Measurements from ENCODE around the gene AKT3.

Gene AKT3

GRCh38 chr1:243459059-243459458, 391.0 kb downstream of the AKT3 start:
- no peak overlapping the region for H3K27ac ChIP-seq (ENCODE audit: insufficient read depth, low read length, poor library complexity, severe bottlenecking)

GRCh38 chr1:243457363-243457982, 392.6 kb downstream of the AKT3 start:
- Histone ChIP-seq H3K4me3 (ENCODE audit: insufficient read depth, low read depth, low read length, poor library complexity, severe bottlenecking) (no peak overlapping the region), H3K4me1 (ENCODE audit: control insufficient read depth, insufficient read depth, low read length, poor library complexity, severe bottlenecking) (no peaks in the 10 kb centered on the region), H3K36me3 (ENCODE audit: control insufficient read depth, insufficient read depth, low read length) (no peaks in the 10 kb centered on the region), H3K9me3 (ENCODE audit: control insufficient read depth, low read length) (no peaks in the 10 kb centered on the region), H3K27me3 (replicated peaks; ENCODE audit: control insufficient read depth, insufficient read depth, low read length, poor library complexity, severe bottlenecking) (no peaks in the 10 kb centered on the region), H3K27ac (ENCODE audit: insufficient read depth, low read length, poor library complexity, severe bottlenecking) (no peak overlapping the region)
- no peak for DNase-seq

More at GRCh38 chr1:243459059-243459458, 391.0 kb downstream of the AKT3 start:
- no peak for DNase-seq
- no peaks in the 10 kb centered on the region for H3K27me3 ChIP-seq (replicated peaks; ENCODE audit: control insufficient read depth, insufficient read depth, low read length, poor library complexity, severe bottlenecking)
- H3K4me1 ChIP-seq (ENCODE audit: control insufficient read depth, insufficient read depth, low read length, poor library complexity, severe bottlenecking) = no peaks in the 10 kb centered on the region
- H3K4me3 ChIP-seq (ENCODE audit: insufficient read depth, low read depth, low read length, poor library complexity, severe bottlenecking) = no peak overlapping the region
- no peaks in the 10 kb centered on the region for H3K36me3 ChIP-seq (ENCODE audit: control insufficient read depth, insufficient read depth, low read length)
- no peaks in the 10 kb centered on the region for H3K9me3 ChIP-seq (ENCODE audit: control insufficient read depth, low read length)

- Histone ChIP-seq H3K9me3 (ENCODE audit: control insufficient read depth, low read length) (no peaks in the 10 kb centered on the region), H3K27ac (ENCODE audit: insufficient read depth, low read length, poor library complexity, severe bottlenecking) (no peak overlapping the region), H3K27me3 (replicated peaks; ENCODE audit: control insufficient read depth, insufficient read depth, low read length, poor library complexity, severe bottlenecking) (no peaks in the 10 kb centered on the region), H3K36me3 (ENCODE audit: control insufficient read depth, insufficient read depth, low read length) (no peaks in the 10 kb centered on the region), H3K4me1 (ENCODE audit: control insufficient read depth, insufficient read depth, low read length, poor library complexity, severe bottlenecking) (no peaks in the 10 kb centered on the region), H3K4me3 (ENCODE audit: insufficient read depth, low read depth, low read length, poor library complexity, severe bottlenecking) (no peak overlapping the region)
- no peak for DNase-seq
These were observed 394.0 kb downstream of the AKT3 start for GRCh38 chr1:243455760-243456651.

GRCh38 chr1:243454328-243454997, 395.6 kb downstream of the AKT3 start:
- Histone ChIP-seq H3K36me3 (ENCODE audit: control insufficient read depth, insufficient read depth, low read length) (no peaks in the 10 kb centered on the region), H3K27me3 (replicated peaks; ENCODE audit: control insufficient read depth, insufficient read depth, low read length, poor library complexity, severe bottlenecking) (no peaks in the 10 kb centered on the region)

GRCh38 chr1:243452092-243452491, 398.0 kb downstream of the AKT3 start:
- DNase-seq = no peak
- H3K4me3 ChIP-seq (ENCODE audit: insufficient read depth, low read depth, low read length, poor library complexity, severe bottlenecking) = no peak overlapping the region
- H3K27ac ChIP-seq (ENCODE audit: insufficient read depth, low read length, poor library complexity, severe bottlenecking) = no peak overlapping the region
- no peaks in the 10 kb centered on the region for H3K27me3 ChIP-seq (replicated peaks; ENCODE audit: control insufficient read depth, insufficient read depth, low read length, poor library complexity, severe bottlenecking)
- H3K36me3 ChIP-seq (ENCODE audit: control insufficient read depth, insufficient read depth, low read length) = no peaks in the 10 kb centered on the region
- H3K4me1 ChIP-seq (ENCODE audit: control insufficient read depth, insufficient read depth, low read length, poor library complexity, severe bottlenecking) = no peaks in the 10 kb centered on the region
- no peaks in the 10 kb centered on the region for H3K9me3 ChIP-seq (ENCODE audit: control insufficient read depth, low read length)

More at GRCh38 chr1:243454328-243454997, 395.6 kb downstream of the AKT3 start:
- Histone ChIP-seq H3K4me1 (ENCODE audit: control insufficient read depth, insufficient read depth, low read length, poor library complexity, severe bottlenecking) (no peaks in the 10 kb centered on the region), H3K9me3 (ENCODE audit: control insufficient read depth, low read length) (no peaks in the 10 kb centered on the region), H3K27ac (ENCODE audit: insufficient read depth, low read length, poor library complexity, severe bottlenecking) (no peak overlapping the region), H3K4me3 (ENCODE audit: insufficient read depth, low read depth, low read length, poor library complexity, severe bottlenecking) (no peak overlapping the region)
- no peak for DNase-seq

GRCh38 chr1:243449373-243449772, 400.7 kb downstream of the AKT3 start:
- no peaks in the 10 kb centered on the region for H3K27me3 ChIP-seq (replicated peaks; ENCODE audit: control insufficient read depth, insufficient read depth, low read length, poor library complexity, severe bottlenecking)
- DNase-seq = no peak
- no peaks in the 10 kb centered on the region for H3K36me3 ChIP-seq (ENCODE audit: control insufficient read depth, insufficient read depth, low read length)
- H3K4me3 ChIP-seq (ENCODE audit: insufficient read depth, low read depth, low read length, poor library complexity, severe bottlenecking) = no peak overlapping the region
- H3K4me1 ChIP-seq (ENCODE audit: control insufficient read depth, insufficient read depth, low read length, poor library complexity, severe bottlenecking) = no peaks in the 10 kb centered on the region
- H3K9me3 ChIP-seq (ENCODE audit: control insufficient read depth, low read length) = no peaks in the 10 kb centered on the region
- no peak overlapping the region for H3K27ac ChIP-seq (ENCODE audit: insufficient read depth, low read length, poor library complexity, severe bottlenecking)

- no peaks in the 10 kb centered on the region for H3K27me3 ChIP-seq (replicated peaks; ENCODE audit: control insufficient read depth, insufficient read depth, low read length, poor library complexity, severe bottlenecking)
- no peaks in the 10 kb centered on the region for H3K36me3 ChIP-seq (ENCODE audit: control insufficient read depth, insufficient read depth, low read length)
- H3K9me3 ChIP-seq (ENCODE audit: control insufficient read depth, low read length) = no peaks in the 10 kb centered on the region
- no peak overlapping the region for H3K27ac ChIP-seq (ENCODE audit: insufficient read depth, low read length, poor library complexity, severe bottlenecking)
- no peak for DNase-seq
- H3K4me1 ChIP-seq (ENCODE audit: control insufficient read depth, insufficient read depth, low read length, poor library complexity, severe bottlenecking) = no peaks in the 10 kb centered on the region
- no peak overlapping the region for H3K4me3 ChIP-seq (ENCODE audit: insufficient read depth, low read depth, low read length, poor library complexity, severe bottlenecking)
These were observed 402.2 kb downstream of the AKT3 start for GRCh38 chr1:243447844-243448243.

GRCh38 chr1:243447347-243447746, 402.7 kb downstream of the AKT3 start:
- no peak overlapping the region for H3K4me3 ChIP-seq (ENCODE audit: insufficient read depth, low read depth, low read length, poor library complexity, severe bottlenecking)
- H3K4me1 ChIP-seq (ENCODE audit: control insufficient read depth, insufficient read depth, low read length, poor library complexity, severe bottlenecking) = no peaks in the 10 kb centered on the region
- H3K27me3 ChIP-seq (replicated peaks; ENCODE audit: control insufficient read depth, insufficient read depth, low read length, poor library complexity, severe bottlenecking) = no peaks in the 10 kb centered on the region
- no peak overlapping the region for H3K27ac ChIP-seq (ENCODE audit: insufficient read depth, low read length, poor library complexity, severe bottlenecking)
- DNase-seq = no peak
- H3K9me3 ChIP-seq (ENCODE audit: control insufficient read depth, low read length) = no peaks in the 10 kb centered on the region
- no peaks in the 10 kb centered on the region for H3K36me3 ChIP-seq (ENCODE audit: control insufficient read depth, insufficient read depth, low read length)

- Histone ChIP-seq H3K36me3 (ENCODE audit: control insufficient read depth, insufficient read depth, low read length) (no peaks in the 10 kb centered on the region), H3K27ac (ENCODE audit: insufficient read depth, low read length, poor library complexity, severe bottlenecking) (no peak overlapping the region), H3K9me3 (ENCODE audit: control insufficient read depth, low read length) (no peaks in the 10 kb centered on the region), H3K4me3 (ENCODE audit: insufficient read depth, low read depth, low read length, poor library complexity, severe bottlenecking) (no peak overlapping the region), H3K4me1 (ENCODE audit: control insufficient read depth, insufficient read depth, low read length, poor library complexity, severe bottlenecking) (no peaks in the 10 kb centered on the region), H3K27me3 (replicated peaks; ENCODE audit: control insufficient read depth, insufficient read depth, low read length, poor library complexity, severe bottlenecking) (no peaks in the 10 kb centered on the region)
- no peak for DNase-seq
These were observed 406.5 kb downstream of the AKT3 start for GRCh38 chr1:243443557-243443956.

GRCh38 chr1:243441601-243442000, 408.4 kb downstream of the AKT3 start:
- DNase-seq = no peak
- no peaks in the 10 kb centered on the region for H3K27me3 ChIP-seq (replicated peaks; ENCODE audit: control insufficient read depth, insufficient read depth, low read length, poor library complexity, severe bottlenecking)
- no peak overlapping the region for H3K4me3 ChIP-seq (ENCODE audit: insufficient read depth, low read depth, low read length, poor library complexity, severe bottlenecking)
- H3K9me3 ChIP-seq (ENCODE audit: control insufficient read depth, low read length) = no peaks in the 10 kb centered on the region
- H3K27ac ChIP-seq (ENCODE audit: insufficient read depth, low read length, poor library complexity, severe bottlenecking) = no peak overlapping the region
- no peaks in the 10 kb centered on the region for H3K4me1 ChIP-seq (ENCODE audit: control insufficient read depth, insufficient read depth, low read length, poor library complexity, severe bottlenecking)
- H3K36me3 ChIP-seq (ENCODE audit: control insufficient read depth, insufficient read depth, low read length) = no peaks in the 10 kb centered on the region

Data from effector memory CD4-positive, alpha-beta T cell (primary cell).